ENCODE results near the gene CACNA2D2.

Gene CACNA2D2

GRCh38 chr3:50480471-50480870, 23.0 kb downstream of the CACNA2D2 start:
- H3K27me3 ChIP-seq (ENCODE audit: insufficient read depth, poor library complexity, severe bottlenecking): no peaks in the 10 kb centered on the region
- DNase-seq (ENCODE audit: low read depth in 1 of 2, low spot score in 1 of 2): no peak
- no peak overlapping the region for H3K27ac ChIP-seq (replicated peaks)
- TF ChIP-seq GABPA (IDR thresholded peaks at IDR 0.05; ENCODE audit: low read depth) (no peak), REST (IDR thresholded peaks at IDR 0.05; ENCODE audit: insufficient replicate concordance, low read depth) (no peak)
- no peak overlapping the region for H3K4me3 ChIP-seq (replicated peaks; ENCODE audit: insufficient read depth, low read length)

GRCh38 chr3:50479523-50479922, 23.9 kb downstream of the CACNA2D2 start:
- DNase-seq (ENCODE audit: low read depth in 1 of 2, low spot score in 1 of 2): no peak
- peaks cover 3% of the 10 kb centered on the region for H3K27me3 ChIP-seq (ENCODE audit: insufficient read depth, poor library complexity, severe bottlenecking)
- H3K27ac ChIP-seq (replicated peaks): no peak overlapping the region
- no peak overlapping the region for H3K4me3 ChIP-seq (replicated peaks; ENCODE audit: insufficient read depth, low read length)
- TF ChIP-seq GABPA (IDR thresholded peaks at IDR 0.05; ENCODE audit: low read depth): no peak
- no peak for TF ChIP-seq REST (IDR thresholded peaks at IDR 0.05; ENCODE audit: insufficient replicate concordance, low read depth)
- TF ChIP-seq POLR2AphosphoS5 (IDR thresholded peaks at IDR 0.05; ENCODE audit: low read depth): no peak
- TF ChIP-seq SPI1 (IDR thresholded peaks at IDR 0.05; ENCODE audit: borderline replicate concordance, low read depth): no peak
- TF ChIP-seq CTCF (IDR thresholded peaks at IDR 0.05; ENCODE audit: insufficient read depth, low read length): no peak

GRCh38 chr3:50478671-50479260, 24.7 kb downstream of the CACNA2D2 start:
- no peak overlapping the region for H3K4me3 ChIP-seq (replicated peaks; ENCODE audit: insufficient read depth, low read length)
- DNase-seq (ENCODE audit: low read depth in 1 of 2, low spot score in 1 of 2): no peak
- TF ChIP-seq CTCF (IDR thresholded peaks at IDR 0.05; ENCODE audit: insufficient read depth, low read length) (no peak), GABPA (IDR thresholded peaks at IDR 0.05; ENCODE audit: low read depth) (no peak), POLR2AphosphoS5 (IDR thresholded peaks at IDR 0.05; ENCODE audit: low read depth) (no peak), SPI1 (IDR thresholded peaks at IDR 0.05; ENCODE audit: borderline replicate concordance, low read depth) (no peak), REST (IDR thresholded peaks at IDR 0.05; ENCODE audit: insufficient replicate concordance, low read depth) (no peak)
- H3K27me3 ChIP-seq (ENCODE audit: insufficient read depth, poor library complexity, severe bottlenecking): peaks cover 3% of the 10 kb centered on the region
- H3K27ac ChIP-seq (replicated peaks): no peak overlapping the region
